Epithelial cell of esophagus (primary cell): ENCODE results near the gene HMGXB3.

Experiments
- DNase-seq: peaks from one replicate; pipeline ENCODE4 v3.0.0; 2010; ENCODE audit warnings: low read depth
- H3K4me3 ChIP-seq: 2 replicates; pipeline ENCODE4 v1.5.1; 2011; ENCODE audit warnings: mild to moderate bottlenecking, low read length, control low read depth
- TF ChIP-seq, protein P1 (sequence below): IDR thresholded peaks from 2 replicates; pipeline ENCODE4 v1.5.1; 2011; ENCODE audit warnings: low read depth, mild to moderate bottlenecking, low read length, control low read depth, inconsistent platforms; ENCODE audit not compliant: insufficient read depth; ENCODE audit errors: missing control alignments

Gene HMGXB3

DNA sequence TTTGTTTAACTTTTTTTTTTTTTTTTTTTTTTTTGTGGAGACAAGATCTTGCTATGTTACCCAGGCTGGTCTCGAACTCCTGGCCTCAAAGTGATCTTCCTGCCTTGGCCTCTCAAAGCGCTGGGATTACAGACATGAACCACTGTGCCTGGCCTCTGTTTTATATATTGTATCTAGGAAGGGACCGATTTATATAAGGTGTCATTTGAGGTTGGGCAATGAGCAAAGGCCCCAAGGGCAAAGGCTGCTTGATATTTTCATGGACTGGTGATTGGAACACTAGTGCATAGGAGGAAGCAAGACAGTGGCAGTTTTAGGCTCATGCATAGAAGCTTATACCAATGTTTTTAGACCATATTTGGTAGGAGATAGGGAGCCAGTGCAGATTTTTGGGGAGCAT is 36.8 kb upstream of the HMGXB3 start:
- no peak overlapping the region for H3K4me3 ChIP-seq
- TF ChIP-seq, protein P1, sequence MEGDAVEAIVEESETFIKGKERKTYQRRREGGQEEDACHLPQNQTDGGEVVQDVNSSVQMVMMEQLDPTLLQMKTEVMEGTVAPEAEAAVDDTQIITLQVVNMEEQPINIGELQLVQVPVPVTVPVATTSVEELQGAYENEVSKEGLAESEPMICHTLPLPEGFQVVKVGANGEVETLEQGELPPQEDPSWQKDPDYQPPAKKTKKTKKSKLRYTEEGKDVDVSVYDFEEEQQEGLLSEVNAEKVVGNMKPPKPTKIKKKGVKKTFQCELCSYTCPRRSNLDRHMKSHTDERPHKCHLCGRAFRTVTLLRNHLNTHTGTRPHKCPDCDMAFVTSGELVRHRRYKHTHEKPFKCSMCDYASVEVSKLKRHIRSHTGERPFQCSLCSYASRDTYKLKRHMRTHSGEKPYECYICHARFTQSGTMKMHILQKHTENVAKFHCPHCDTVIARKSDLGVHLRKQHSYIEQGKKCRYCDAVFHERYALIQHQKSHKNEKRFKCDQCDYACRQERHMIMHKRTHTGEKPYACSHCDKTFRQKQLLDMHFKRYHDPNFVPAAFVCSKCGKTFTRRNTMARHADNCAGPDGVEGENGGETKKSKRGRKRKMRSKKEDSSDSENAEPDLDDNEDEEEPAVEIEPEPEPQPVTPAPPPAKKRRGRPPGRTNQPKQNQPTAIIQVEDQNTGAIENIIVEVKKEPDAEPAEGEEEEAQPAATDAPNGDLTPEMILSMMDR = no peak
- no peak for DNase-seq

DNA sequence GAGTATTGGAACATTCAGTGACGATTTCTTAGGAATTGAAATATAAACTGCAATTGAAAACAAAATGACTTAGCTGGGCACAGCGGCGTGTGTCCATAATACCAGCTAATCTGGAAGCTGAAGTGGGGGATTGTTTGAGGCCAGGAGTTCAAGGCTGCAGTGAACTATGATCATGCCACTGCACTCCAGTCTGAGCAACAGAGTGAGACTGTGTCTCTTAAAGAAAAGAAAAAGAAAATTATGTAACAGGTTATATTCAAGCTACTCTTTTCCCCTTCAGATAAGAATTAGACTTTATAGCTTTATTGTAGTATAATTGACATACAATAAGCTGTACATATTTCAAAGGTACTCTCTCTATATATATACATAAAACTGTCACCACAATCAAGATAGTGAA is 33.6 kb upstream of the HMGXB3 start:
- TF ChIP-seq, protein P1 = no peak
- no peak overlapping the region for H3K4me3 ChIP-seq
- DNase-seq = no peak

DNA sequence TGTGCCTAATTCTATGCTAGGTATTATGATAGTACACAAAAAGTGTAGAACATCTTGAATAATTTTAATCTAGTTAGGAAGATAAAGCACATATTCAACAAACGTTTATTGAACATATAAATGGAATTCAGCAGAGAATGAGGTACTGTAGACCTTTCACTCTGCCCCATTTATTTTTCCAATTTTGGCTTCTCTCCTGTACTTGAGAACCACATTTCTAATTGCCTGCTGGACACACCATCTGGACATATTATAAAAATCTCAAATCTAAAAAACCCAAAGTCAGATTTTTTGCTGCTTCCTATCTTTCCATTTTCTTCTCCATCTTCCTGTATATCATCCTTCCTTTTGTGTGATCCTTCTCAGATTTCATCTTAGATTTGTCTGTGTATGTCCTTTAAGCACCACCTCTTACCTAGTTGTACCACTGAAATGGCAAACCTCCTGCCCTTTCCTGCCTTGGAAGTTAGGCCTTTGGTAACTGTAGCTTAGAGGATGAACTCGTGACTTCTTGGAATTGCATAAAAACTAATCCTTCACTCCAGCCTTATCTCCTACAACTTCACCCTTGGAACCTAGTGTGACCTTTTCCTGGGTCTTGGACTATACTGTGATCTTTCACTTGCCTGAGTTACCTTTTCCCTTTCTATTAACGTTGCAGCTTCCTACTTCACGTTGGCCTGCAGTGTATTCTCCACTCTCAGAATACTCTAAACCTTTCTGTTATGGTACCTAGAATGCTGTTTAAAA is 31.2 kb upstream of the HMGXB3 start:
- no peak for DNase-seq
- no peak overlapping the region for H3K4me3 ChIP-seq
- TF ChIP-seq, protein P1 = no peak

DNA sequence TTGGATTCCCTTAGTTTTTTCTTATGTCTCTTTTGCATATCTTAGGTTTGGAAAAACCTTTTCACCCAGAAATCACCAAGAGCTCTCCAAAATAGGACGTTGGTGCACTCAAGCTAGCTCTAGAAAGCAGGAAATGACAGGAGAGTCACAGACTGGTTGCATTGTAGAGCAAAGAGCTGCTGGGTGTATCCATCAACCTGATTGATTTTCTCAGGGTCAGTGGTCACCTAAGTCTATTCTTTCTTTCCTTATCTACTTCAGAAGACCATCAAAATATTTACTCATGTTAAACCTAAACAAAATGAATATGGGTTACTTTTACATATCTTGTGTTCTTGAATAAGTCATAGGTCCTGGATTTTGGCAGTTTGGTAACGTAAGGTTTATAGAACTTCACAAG is 25.1 kb upstream of the HMGXB3 start:
- TF ChIP-seq, protein P1 = no peak
- no peak for DNase-seq
- no peak overlapping the region for H3K4me3 ChIP-seq

DNA sequence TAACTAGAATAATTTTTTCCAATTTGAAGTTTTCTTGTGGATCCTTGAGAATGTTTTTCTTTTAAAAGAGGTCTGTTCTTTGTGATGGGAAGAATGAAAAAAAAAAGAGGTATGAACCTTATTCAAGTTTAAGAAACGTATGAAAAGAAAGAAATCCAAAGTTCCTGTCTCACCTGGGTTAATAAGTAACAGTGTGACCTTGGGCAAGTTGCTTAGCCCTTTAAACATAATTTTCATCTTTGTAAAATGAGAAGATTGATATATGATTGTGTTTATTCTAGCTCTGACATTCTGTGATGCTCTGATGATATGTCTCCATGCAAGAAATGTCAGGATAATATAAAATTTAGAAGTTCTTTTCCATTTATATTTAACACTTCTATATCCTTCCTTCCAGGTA is 20.6 kb upstream of the HMGXB3 start:
- H3K4me3 ChIP-seq = no peak overlapping the region
- TF ChIP-seq, protein P1 = no peak
- DNase-seq = no peak

DNA sequence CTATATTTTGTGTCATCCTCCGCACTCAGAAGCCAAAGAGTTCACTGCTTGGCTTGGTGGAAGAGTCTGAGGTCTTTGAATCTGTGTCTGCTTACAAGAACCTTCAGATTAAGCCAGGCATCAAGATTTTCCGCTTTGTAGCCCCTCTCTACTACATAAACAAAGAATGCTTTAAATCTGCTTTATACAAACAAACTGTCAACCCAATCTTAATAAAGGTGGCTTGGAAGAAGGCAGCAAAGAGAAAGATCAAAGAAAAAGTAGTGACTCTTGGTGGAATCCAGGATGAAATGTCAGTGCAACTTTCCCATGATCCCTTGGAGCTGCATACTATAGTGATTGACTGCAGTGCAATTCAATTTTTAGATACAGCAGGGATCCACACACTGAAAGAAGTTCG is 19.3 kb upstream of the HMGXB3 start:
- no peak overlapping the region for H3K4me3 ChIP-seq
- TF ChIP-seq, protein P1 = no peak
- DNase-seq = no peak

DNA sequence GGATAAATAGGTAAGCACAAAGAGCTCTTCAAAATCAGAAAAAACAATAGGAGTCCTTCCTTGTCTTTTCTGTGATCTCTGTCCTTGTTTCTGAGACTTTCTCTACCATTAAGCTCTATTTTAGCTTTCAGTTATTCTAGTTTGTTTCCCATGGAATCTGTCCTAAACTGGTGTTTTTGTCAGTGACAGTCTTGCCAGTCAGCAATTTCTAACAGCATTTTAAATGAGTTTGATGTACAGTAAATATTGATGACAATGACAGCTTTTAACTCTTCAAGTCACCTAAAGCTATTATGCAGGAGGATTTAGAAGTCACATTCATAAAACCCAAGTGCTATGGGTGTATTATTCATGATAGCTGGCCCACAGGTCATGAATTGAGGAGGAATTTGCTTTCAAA is 18.0 kb upstream of the HMGXB3 start:
- DNase-seq = no peak
- TF ChIP-seq, protein P1 = no peak
- no peak overlapping the region for H3K4me3 ChIP-seq
